Natural killer cell treated with Interleukin-12 subunit alpha and Interleukin-12 subunit beta and Interleukin-15 and Interleukin-18, amount 100 ng/mL, for 72 hours (primary cell): ENCODE results near the gene ATP5F1B. TPM values are rescaled to one million over a fixed set of nuclear protein-coding genes. Genes with fewer than 3 reads are reported as not detected.

Experiments
- ATAC-seq, 2 donors: fragments of 150-1000 bp; cut with Tn5 transposase in 1 of 2; sonication (Bioruptor Pico), chemical (Tn5 transposase) in 1 of 2; 2 replicates each; pipeline ENCODE4 v1.10.0; 2021
- DNase-seq: peaks from one replicate; pipeline ENCODE4 v3.0.0; 2022; ENCODE audit warnings: low spot score
- H3K27ac Mint-ChIP-seq, 2 donors: 1 replicate in 1 of 2; 2 replicates in 1 of 2; pipeline ENCODE4 v1.8.0; 2022; ENCODE audit warnings: mixed read lengths in 2 of 2, mild to moderate bottlenecking in 1 of 2, moderate library complexity in 1 of 2
- H3K27me3 Mint-ChIP-seq, 2 donors: 1 replicate in 1 of 2; 2 replicates in 1 of 2; pipeline ENCODE4 v1.8.0; 2022; ENCODE audit warnings: mixed read lengths in 2 of 2
- H3K36me3 Mint-ChIP-seq: one replicate; pipeline ENCODE4 v1.8.0; 2022; ENCODE audit warnings: mixed read lengths
- H3K4me1 Mint-ChIP-seq, 2 donors: 1 replicate in 1 of 2; 2 replicates in 1 of 2; pipeline ENCODE4 v1.8.0; 2022; ENCODE audit warnings: low read depth in 2 of 2, mixed read lengths in 2 of 2, mild to moderate bottlenecking in 1 of 2
- H3K4me3 Mint-ChIP-seq: one replicate; pipeline ENCODE4 v1.8.0; 2022; ENCODE audit warnings: mixed read lengths
- H3K9me3 Mint-ChIP-seq: 2 replicates; pipeline ENCODE4 v1.8.0; 2022; ENCODE audit warnings: mixed read lengths
- total RNA-seq, 2 donors: library from RNA; stranded (reverse); gene quantifications; one replicate each; pipeline ENCODE4 v1.2.3, GENCODE V29; 2022

The ATP5F1B gene
- total RNA-seq, 2 donors from 2014 or later, result 663 to 739 TPM

GRCh38 chr12:56622535-56622934 lies 23.2 kb downstream of the ATP5F1B start:
- no peaks in the 10 kb centered on the region for H3K36me3 Mint-ChIP-seq
- no peak overlapping the region for H3K4me3 Mint-ChIP-seq
- peaks cover 36 to 51% of the 10 kb centered on the region in 2 donors for H3K4me1 Mint-ChIP-seq
- H3K27ac Mint-ChIP-seq, result peak overlapping the region in 1 of 2 donors; percentile 47
- H3K27me3 Mint-ChIP-seq, result no peaks in the 10 kb centered on the region
- DNase-seq, result no peak
- no peaks in the 10 kb centered on the region for H3K9me3 Mint-ChIP-seq
- ATAC-seq, result no peak

DNA sequence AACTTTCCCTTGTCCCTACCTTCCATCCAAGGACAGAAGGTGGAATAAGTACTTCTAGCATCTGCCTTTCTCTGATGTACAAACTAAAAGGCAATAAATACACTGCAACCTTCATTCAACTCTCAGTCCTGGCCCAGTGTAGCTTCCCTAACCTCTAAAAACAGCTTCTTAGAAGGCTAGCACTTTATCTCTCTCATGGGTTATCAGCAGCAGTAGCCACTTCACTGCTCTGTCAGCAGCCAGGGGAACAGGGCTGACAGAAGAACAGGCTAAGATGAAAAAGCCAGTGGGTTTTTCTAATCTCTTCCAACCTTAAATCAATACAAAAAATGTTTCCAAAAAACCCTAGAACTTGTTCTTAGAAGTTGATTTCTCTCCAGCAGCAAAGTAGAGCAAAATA lies 28.9 kb downstream of the ATP5F1B start:
- Mint-ChIP-seq H3K27ac (peak overlapping the region in 1 of 2 donors; percentile 83), H3K27me3 (no peaks in the 10 kb centered on the region), H3K4me1 (peaks cover 0 to 39% of the 10 kb centered on the region in 2 donors), H3K9me3 (no peaks in the 10 kb centered on the region), H3K4me3 (no peak overlapping the region), H3K36me3 (peaks cover 29% of the 10 kb centered on the region)
- DNase-seq, result no peak
- no peak for ATAC-seq

- H3K36me3 Mint-ChIP-seq, result peaks cover 36% of the 10 kb centered on the region
- ATAC-seq (no peak), DNase-seq (no peak)
- no peaks in the 10 kb centered on the region for H3K9me3 Mint-ChIP-seq
- H3K4me1 Mint-ChIP-seq, result peaks cover 0 to 43% of the 10 kb centered on the region in 2 donors
- no peaks in the 10 kb centered on the region for H3K27me3 Mint-ChIP-seq
- no peak overlapping the region for H3K4me3 Mint-ChIP-seq
- H3K27ac Mint-ChIP-seq, result no peak overlapping the region
Observed at GRCh38 chr12:56616244-56616643, 29.5 kb downstream of the ATP5F1B start.

- ATAC-seq, result no peak
- Mint-ChIP-seq H3K36me3 (peaks cover 46% of the 10 kb centered on the region), H3K4me1 (peaks cover 0 to 44% of the 10 kb centered on the region in 2 donors), H3K27ac (peak overlapping the region in 1 of 2 donors; percentile 85), H3K9me3 (no peaks in the 10 kb centered on the region), H3K4me3 (no peak overlapping the region), H3K27me3 (no peaks in the 10 kb centered on the region)
- DNase-seq, result no peak
Observed at GRCh38 chr12:56614627-56615026, 31.2 kb downstream of the ATP5F1B start.

- H3K36me3 Mint-ChIP-seq, result peaks cover 33% of the 10 kb centered on the region
- ATAC-seq (no peak), DNase-seq (no peak)
- no peaks in the 10 kb centered on the region for H3K9me3 Mint-ChIP-seq
- no peak overlapping the region for H3K4me3 Mint-ChIP-seq
- H3K4me1 Mint-ChIP-seq, result peaks cover 0 to 2% of the 10 kb centered on the region in 2 donors
- H3K27ac Mint-ChIP-seq, result no peak overlapping the region
- H3K27me3 Mint-ChIP-seq, result no peaks in the 10 kb centered on the region
Observed at GRCh38 chr12:56604355-56604754, 41.4 kb downstream of the ATP5F1B start.

GRCh38 chr12:56602239-56602638 lies 43.5 kb downstream of the ATP5F1B start:
- H3K36me3 Mint-ChIP-seq, result peaks cover 45% of the 10 kb centered on the region
- no peaks in the 10 kb centered on the region for H3K27me3 Mint-ChIP-seq
- H3K4me1 Mint-ChIP-seq, result peaks cover 0 to 3% of the 10 kb centered on the region in 2 donors
- no peak for ATAC-seq
- H3K4me3 Mint-ChIP-seq, result no peak overlapping the region
- H3K9me3 Mint-ChIP-seq, result no peaks in the 10 kb centered on the region
- DNase-seq, result no peak
- no peak overlapping the region for H3K27ac Mint-ChIP-seq

- Mint-ChIP-seq H3K36me3 (peaks cover 47% of the 10 kb centered on the region), H3K27ac (peak overlapping the region in 1 of 2 donors; percentile 45), H3K9me3 (no peaks in the 10 kb centered on the region), H3K4me1 (peaks cover 0 to 8% of the 10 kb centered on the region in 2 donors), H3K4me3 (no peak overlapping the region), H3K27me3 (no peaks in the 10 kb centered on the region)
- ATAC-seq, result peak; percentile 36 to 38
- no peak for DNase-seq
Observed at GRCh38 chr12:56601503-56601902, 44.3 kb downstream of the ATP5F1B start.

- no peak for ATAC-seq
- peak overlapping the region in 1 of 2 donors; percentile 45 for H3K27ac Mint-ChIP-seq
- peaks cover 40% of the 10 kb centered on the region for H3K36me3 Mint-ChIP-seq
- no peaks in the 10 kb centered on the region for H3K9me3 Mint-ChIP-seq
- H3K4me3 Mint-ChIP-seq, result no peak overlapping the region
- H3K4me1 Mint-ChIP-seq, result peaks cover 0 to 8% of the 10 kb centered on the region in 2 donors
- DNase-seq, result no peak
- H3K27me3 Mint-ChIP-seq, result no peaks in the 10 kb centered on the region
Observed at GRCh38 chr12:56600753-56601152, 45.0 kb downstream of the ATP5F1B start.

GRCh38 chr12:56599797-56600196 lies 46.0 kb downstream of the ATP5F1B start:
- Mint-ChIP-seq H3K36me3 (peaks cover 37% of the 10 kb centered on the region), H3K27ac (no peak overlapping the region), H3K27me3 (no peaks in the 10 kb centered on the region), H3K4me3 (no peak overlapping the region), H3K4me1 (peaks cover 0 to 9% of the 10 kb centered on the region in 2 donors), H3K9me3 (no peaks in the 10 kb centered on the region)
- ATAC-seq, result no peak
- DNase-seq, result no peak

GRCh38 chr12:56599041-56599440 lies 46.7 kb downstream of the ATP5F1B start:
- H3K4me3 Mint-ChIP-seq, result no peak overlapping the region
- ATAC-seq (no peak), DNase-seq (no peak)
- H3K4me1 Mint-ChIP-seq, result peaks cover 0 to 14% of the 10 kb centered on the region in 2 donors
- H3K9me3 Mint-ChIP-seq, result no peaks in the 10 kb centered on the region
- no peaks in the 10 kb centered on the region for H3K27me3 Mint-ChIP-seq
- H3K36me3 Mint-ChIP-seq, result peaks cover 31% of the 10 kb centered on the region
- H3K27ac Mint-ChIP-seq, result no peak overlapping the region

DNA sequence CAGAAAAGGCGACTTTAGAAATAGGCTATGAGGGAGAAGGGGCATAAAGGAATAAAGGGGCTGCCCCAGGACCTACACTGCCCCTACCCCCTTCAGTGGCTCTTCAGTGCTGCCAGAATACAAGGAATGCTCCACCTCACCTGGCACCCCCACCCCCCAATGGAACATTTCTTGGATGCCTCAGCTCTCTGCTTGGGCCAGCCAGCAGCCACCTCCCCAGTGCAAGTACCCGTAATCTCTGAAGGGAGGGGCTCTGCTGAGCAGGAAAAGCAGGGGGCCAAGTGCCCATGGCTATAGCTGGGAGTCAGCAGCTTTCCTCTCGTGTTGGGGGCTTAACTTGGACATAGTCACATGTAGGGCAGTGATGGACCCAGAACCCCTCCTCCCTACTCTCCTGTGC lies 49.0 kb downstream of the ATP5F1B start:
- DNase-seq (no peak), ATAC-seq (no peak)
- Mint-ChIP-seq H3K9me3 (no peaks in the 10 kb centered on the region), H3K27me3 (no peaks in the 10 kb centered on the region), H3K4me1 (peaks cover 0 to 14% of the 10 kb centered on the region in 2 donors), H3K4me3 (no peak overlapping the region), H3K27ac (peak overlapping the region; percentile 37 to 48), H3K36me3 (peaks cover 24% of the 10 kb centered on the region)

GRCh38 chr12:56593909-56594621 lies 51.7 kb downstream of the ATP5F1B start:
- H3K27ac Mint-ChIP-seq, result peak overlapping the region in 1 of 2 donors; percentile 60
- peaks cover 0 to 14% of the 10 kb centered on the region in 2 donors for H3K4me1 Mint-ChIP-seq
- no peak overlapping the region for H3K4me3 Mint-ChIP-seq

DNA sequence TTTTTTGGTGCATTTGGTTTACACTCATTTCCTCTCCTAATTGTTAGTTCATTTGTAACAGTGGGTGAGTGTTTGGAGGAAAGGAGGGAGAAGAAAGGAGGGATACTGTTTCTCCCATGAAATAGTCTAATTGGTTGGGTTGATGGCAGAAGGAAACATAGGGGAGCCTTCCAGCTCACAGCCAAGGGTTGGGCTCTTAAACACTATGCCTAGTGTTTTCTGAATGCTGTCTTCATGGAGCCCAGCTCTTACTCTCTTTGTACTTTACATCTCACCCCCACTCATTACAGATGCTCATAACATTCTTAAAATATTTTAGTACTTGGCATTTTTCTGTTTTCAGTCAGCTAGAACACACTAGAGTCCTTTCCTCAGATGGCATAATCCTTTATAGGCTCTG lies 53.8 kb downstream of the ATP5F1B start:
- Mint-ChIP-seq H3K9me3 (no peaks in the 10 kb centered on the region), H3K4me1 (peaks cover 0 to 10% of the 10 kb centered on the region in 2 donors), H3K36me3 (peaks cover under 1% of the 10 kb centered on the region), H3K4me3 (no peak overlapping the region), H3K27me3 (no peaks in the 10 kb centered on the region), H3K27ac (no peak overlapping the region)
- no peak for ATAC-seq
- no peak for DNase-seq

More at GRCh38 chr12:56593909-56594621, 51.7 kb downstream of the ATP5F1B start:
- Mint-ChIP-seq H3K9me3 (no peaks in the 10 kb centered on the region), H3K36me3 (peaks cover 13% of the 10 kb centered on the region), H3K27me3 (no peaks in the 10 kb centered on the region)
- DNase-seq (peak; percentile 70), ATAC-seq (peak; percentile 59 to 72)

DNA sequence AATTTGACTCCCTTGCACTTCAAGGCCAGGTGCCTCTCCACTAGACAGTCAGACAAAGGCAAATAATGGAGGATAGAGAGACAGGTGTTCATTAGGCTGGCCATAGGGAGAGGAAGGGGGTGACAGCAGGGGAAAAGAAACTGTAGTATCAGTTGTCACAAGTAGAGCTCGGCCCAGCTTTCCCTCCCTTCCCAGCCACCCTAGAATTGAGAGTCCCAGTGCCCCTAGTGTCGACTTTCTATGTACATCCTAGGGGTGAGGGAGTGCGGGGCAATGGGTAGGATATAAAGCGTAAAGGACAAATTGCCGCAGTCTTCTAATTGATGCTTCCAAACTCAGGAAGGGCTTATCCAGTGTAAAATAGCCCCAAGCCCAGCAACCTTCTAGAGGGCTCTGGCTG lies 54.7 kb downstream of the ATP5F1B start:
- ATAC-seq (no peak), DNase-seq (no peak)
- Mint-ChIP-seq H3K4me3 (no peak overlapping the region), H3K27ac (no peak overlapping the region), H3K9me3 (no peaks in the 10 kb centered on the region), H3K27me3 (no peaks in the 10 kb centered on the region), H3K4me1 (peaks cover 0 to 9% of the 10 kb centered on the region in 2 donors), H3K36me3 (no peaks in the 10 kb centered on the region)
